NCI-H1694 (cell line): ENCODE measurements around the gene FAM83F.

ENCODE experiments used
- DNase-seq: peaks from one replicate; lab custom pipeline; 2025; lab: John Stamatoyannopoulos, UW

FAM83F gene

GRCh38 chr22:39994041-39994565, 651 bp upstream of the FAM83F start:
- no peak for DNase-seq

- DNase-seq: no peak
Measured at GRCh38 chr22:39995393-39996252, 869 bp downstream of the FAM83F start.

- DNase-seq: no peak
Measured at GRCh38 chr22:39996732-39997131, 2.0 kb downstream of the FAM83F start.

GRCh38 chr22:39997421-39997820, 2.7 kb downstream of the FAM83F start:
- DNase-seq: no peak

GRCh38 chr22:39997939-39998726, 3.4 kb downstream of the FAM83F start:
- DNase-seq: no peak

- DNase-seq: no peak
Measured at GRCh38 chr22:39999144-39999757, 4.5 kb downstream of the FAM83F start.

GRCh38 chr22:40000171-40000570, 5.4 kb downstream of the FAM83F start:
- no peak for DNase-seq

- no peak for DNase-seq
Measured at GRCh38 chr22:40001106-40001505, 6.4 kb downstream of the FAM83F start.

- no peak for DNase-seq
Measured at GRCh38 chr22:40001800-40002577, 7.2 kb downstream of the FAM83F start.

GRCh38 chr22:40002935-40003715, 8.4 kb downstream of the FAM83F start:
- no peak for DNase-seq

GRCh38 chr22:40004836-40005235, 10.1 kb downstream of the FAM83F start:
- peak; percentile 41 for DNase-seq

GRCh38 chr22:40006641-40007040, 11.9 kb downstream of the FAM83F start:
- no peak for DNase-seq

- DNase-seq: no peak
Measured at GRCh38 chr22:40007853-40008710, 13.3 kb downstream of the FAM83F start.

- no peak for DNase-seq
Measured at GRCh38 chr22:40008726-40009291, 14.1 kb downstream of the FAM83F start.

- peak; percentile 56 for DNase-seq
Measured at GRCh38 chr22:40009292-40009774, 14.6 kb downstream of the FAM83F start.

- peak; percentile 78 for DNase-seq
Measured at GRCh38 chr22:40009951-40010671, 15.4 kb downstream of the FAM83F start.

GRCh38 chr22:40010746-40011145, 16.0 kb downstream of the FAM83F start:
- no peak for DNase-seq

GRCh38 chr22:40014667-40015248, 20.0 kb downstream of the FAM83F start:
- DNase-seq: no peak
